GM23338 (cell line): ENCODE data around the gene DDRGK1.

Experiments used
- JUNB ChIP-seq: IDR thresholded peaks from one replicate; pipeline ENCODE4 v1.6.1; 2016; ENCODE audit warnings: antibody characterized with exemption; ENCODE audit not compliant: unreplicated experiment
- NANOG ChIP-seq: IDR thresholded peaks from 2 replicates; pipeline ENCODE4 v1.6.1; 2016; ENCODE audit warnings: antibody characterized with exemption, borderline replicate concordance
- TF ChIP-seq, protein P1 (sequence below), 2 experiments: fragments of 200-600 bp in 1 of 2; sonication (generic) in 1 of 2; conservative IDR thresholded peaks; 2 replicates each; pipeline versions ENCODE4 v1.5.1 to v1.6.1; 2016 to 2017; ENCODE audit warnings: antibody characterized with exemption in 2 of 2, low read depth in 2 of 2, mild to moderate bottlenecking in 2 of 2, moderate library complexity in 1 of 2

DNA sequence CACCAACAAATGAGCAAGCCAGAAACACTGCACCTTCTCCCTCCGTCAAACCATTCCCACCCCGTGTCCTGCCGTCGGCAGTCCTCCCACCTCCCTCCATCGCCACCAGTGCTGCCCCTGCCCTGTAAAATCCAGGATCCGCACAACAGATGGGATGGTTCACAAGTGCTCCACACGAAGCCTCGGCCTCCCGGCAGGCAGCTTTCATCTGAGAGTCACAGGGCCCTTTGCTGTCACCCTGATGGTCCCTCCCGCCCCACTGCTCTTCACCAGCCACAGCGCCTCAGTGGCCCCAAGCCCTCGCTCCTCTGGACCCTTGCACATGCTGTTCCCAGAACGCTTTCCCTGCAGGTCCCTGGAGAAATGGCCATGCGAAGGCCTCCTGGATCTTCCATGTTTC, 22.4 kb upstream of the DDRGK1 start:
- no peak for TF ChIP-seq JUNB
- no peak for TF ChIP-seq NANOG
- TF ChIP-seq, protein P1, sequence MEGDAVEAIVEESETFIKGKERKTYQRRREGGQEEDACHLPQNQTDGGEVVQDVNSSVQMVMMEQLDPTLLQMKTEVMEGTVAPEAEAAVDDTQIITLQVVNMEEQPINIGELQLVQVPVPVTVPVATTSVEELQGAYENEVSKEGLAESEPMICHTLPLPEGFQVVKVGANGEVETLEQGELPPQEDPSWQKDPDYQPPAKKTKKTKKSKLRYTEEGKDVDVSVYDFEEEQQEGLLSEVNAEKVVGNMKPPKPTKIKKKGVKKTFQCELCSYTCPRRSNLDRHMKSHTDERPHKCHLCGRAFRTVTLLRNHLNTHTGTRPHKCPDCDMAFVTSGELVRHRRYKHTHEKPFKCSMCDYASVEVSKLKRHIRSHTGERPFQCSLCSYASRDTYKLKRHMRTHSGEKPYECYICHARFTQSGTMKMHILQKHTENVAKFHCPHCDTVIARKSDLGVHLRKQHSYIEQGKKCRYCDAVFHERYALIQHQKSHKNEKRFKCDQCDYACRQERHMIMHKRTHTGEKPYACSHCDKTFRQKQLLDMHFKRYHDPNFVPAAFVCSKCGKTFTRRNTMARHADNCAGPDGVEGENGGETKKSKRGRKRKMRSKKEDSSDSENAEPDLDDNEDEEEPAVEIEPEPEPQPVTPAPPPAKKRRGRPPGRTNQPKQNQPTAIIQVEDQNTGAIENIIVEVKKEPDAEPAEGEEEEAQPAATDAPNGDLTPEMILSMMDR (conservative IDR thresholded peaks at IDR 0.05; ENCODE audit: low read depth in 2 of 2), result no peak
